HG03521 (cell line): ENCODE results near the gene PPP1R7.

Experiments
- ATAC-seq: cut with Tn5 transposase; IDR thresholded peaks from one replicate; pipeline ENCODE4 v1.9.1; 2021; ENCODE audit warnings: mild to moderate bottlenecking, moderate library complexity; ENCODE audit not compliant: unreplicated experiment

Gene PPP1R7

DNA sequence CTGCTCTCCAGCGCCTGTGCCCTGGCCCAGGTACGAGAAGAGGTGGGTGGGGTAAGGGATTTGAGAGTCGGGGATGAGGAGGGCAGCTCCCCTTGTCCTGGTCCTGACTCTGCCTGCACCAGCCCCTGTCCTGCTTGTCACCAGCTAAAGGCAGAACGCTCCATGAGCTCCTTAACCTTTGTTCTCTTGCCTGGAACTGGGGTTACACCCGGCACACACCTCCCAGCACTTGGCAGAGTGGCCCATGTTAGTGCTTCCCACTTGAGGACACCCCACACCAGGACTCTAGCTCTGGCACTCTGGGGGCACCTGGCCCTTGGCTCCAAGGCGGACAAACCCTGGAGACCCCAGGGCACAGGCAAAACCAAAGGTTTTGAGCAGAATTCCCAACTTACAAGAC is 57.4 kb downstream of the PPP1R7 start:
- no peak for ATAC-seq

DNA sequence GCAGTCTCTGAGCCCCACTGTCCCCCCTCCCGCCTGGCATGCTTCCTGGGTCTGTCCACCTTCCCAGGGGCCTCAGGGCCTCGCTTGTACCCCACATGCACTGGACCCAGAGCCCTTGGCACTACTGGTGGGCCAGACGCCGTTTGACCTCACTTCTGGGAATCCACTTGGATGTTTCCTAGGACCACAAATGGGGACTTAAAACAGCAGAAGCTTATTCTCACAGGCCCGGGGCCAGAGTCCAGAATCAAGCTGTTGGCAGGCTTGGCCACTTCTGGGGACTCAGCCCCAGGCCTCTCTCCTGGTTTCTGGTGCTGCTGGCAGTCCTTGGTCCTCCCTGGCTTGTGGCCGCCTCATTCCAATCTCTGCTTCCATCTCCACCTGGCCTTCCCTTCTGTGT is 57.8 kb downstream of the PPP1R7 start:
- ATAC-seq: no peak

DNA sequence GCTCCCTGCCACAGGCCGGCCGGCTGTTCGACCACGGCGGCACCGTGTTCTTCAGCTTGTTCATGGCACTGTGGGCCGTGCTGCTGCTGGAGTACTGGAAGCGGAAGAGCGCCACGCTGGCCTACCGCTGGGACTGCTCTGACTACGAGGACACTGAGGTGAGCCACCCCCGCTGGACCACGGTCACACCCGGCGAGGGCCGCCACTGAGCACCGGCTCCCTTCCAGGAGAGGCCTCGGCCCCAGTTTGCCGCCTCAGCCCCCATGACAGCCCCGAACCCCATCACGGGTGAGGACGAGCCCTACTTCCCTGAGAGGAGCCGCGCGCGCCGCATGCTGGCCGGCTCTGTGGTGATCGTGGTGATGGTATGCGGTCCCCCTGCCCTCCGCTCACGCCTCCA is 59.0 kb downstream of the PPP1R7 start:
- ATAC-seq: no peak

DNA sequence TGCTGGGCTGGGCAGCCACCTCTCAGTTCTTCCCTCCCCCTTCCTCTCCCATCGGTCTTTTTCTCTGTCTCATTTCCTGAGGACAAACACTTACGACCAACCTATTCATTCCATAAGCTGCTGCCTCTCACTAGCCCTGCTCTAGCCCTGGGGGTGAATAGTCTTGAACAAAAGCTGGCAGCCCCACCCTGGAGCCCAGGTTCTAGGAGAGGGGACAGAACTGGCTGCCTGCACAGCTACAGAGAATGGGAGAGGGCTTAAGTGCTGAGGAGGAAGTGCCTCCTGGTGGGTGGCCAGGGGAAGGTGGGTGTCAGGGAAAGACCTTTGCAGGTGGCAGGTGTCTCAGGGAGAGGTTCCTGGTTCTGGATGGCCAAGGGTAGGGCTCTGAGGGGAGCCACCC is 61.0 kb downstream of the PPP1R7 start:
- no peak for ATAC-seq

DNA sequence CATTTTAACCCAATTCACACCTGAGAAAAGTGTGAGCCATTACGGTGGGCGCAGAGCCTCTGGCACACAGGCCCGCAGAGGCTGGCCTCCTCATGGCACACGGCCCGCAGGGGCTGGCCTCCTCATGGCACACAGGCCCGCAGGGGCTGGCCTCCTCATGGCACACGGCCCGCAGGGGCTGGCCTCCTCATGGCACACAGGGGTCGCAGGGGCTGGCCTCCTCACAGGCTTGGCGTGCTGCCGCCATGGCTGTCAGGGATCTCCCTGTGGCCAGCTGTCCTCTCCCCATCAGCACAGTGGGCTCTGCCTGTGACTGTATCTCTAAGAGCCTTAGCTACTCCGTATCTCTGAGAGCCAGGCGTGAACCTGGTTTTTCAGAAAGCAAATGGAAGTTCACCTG is 62.8 kb downstream of the PPP1R7 start:
- ATAC-seq: no peak

DNA sequence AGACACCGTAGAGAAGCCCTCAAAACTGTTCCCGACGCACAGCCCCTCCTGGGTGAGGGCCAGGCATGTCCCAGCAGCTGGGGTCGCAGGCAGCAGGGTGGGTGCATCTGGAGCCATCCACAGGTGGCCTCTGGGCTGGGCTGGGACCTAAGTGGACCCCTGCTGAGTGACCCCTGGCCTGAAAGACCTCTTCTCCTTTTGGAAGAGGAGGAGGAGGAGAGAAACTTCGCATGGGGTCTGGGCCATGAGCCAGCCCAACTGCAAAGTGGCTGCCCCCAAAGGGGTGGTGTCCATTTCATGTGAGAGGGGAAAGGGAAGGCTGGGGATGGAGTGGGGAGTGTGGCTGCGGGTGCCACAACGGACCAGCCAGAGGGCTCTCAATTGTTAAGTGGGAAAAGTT is 63.3 kb downstream of the PPP1R7 start:
- no peak for ATAC-seq

DNA sequence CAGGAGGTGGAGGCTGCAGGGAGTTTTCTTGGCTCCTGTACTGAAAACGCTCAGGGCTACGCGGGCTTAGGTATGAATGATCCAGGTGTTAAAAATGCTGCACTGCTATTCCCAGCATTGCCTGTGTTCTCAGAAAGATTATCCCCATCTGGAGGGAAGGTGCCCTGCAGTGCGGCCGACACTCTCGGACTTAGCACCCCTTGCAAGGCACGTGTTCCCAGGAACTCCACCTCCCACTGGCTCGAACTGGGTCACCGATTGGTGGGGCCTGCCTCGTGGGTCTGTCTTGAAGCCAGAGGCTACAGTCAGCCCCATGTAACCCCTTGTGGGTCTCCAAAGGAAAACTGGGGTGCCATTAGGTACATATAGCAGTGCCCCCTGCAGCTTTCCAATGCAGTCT is 63.9 kb downstream of the PPP1R7 start:
- no peak for ATAC-seq

DNA sequence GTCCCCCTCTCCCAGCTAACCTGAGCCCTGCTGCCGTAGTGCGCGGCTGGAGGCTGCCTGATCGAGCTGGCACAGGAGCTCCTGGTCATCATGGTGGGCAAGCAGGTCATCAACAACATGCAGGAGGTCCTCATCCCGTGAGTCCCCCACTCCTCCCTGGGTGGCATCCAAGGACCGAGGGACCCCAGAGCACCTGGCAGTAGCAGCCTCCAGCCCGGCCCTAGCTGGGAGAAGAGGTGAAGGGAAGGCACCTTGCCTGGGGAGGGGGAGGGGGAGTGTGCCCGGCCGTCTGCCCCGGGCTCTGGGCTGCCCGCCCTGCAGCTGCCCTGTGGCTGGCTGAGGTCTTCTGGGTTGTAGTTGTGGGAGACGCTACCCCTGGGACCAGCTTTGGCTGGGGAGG is 64.5 kb downstream of the PPP1R7 start:
- no peak for ATAC-seq

DNA sequence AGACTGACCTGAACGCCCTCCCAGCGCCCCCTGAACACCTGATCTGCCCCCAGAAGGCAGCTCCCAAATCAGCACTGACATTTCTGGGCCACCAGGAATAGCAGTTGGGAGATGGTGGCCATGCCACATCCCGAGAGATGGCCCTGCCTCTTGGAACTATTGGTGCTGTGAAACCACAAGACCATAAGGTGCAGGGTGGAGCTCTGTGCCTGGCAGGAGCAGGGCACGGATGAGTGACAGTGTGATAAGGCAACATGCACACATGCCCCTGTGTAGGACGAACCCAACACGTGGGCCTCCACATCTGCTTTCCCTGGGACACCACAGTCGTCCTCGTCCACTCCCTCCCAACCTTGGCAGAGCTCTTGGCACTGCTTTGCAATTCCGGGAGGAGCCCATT is 65.2 kb downstream of the PPP1R7 start:
- no peak for ATAC-seq

DNA sequence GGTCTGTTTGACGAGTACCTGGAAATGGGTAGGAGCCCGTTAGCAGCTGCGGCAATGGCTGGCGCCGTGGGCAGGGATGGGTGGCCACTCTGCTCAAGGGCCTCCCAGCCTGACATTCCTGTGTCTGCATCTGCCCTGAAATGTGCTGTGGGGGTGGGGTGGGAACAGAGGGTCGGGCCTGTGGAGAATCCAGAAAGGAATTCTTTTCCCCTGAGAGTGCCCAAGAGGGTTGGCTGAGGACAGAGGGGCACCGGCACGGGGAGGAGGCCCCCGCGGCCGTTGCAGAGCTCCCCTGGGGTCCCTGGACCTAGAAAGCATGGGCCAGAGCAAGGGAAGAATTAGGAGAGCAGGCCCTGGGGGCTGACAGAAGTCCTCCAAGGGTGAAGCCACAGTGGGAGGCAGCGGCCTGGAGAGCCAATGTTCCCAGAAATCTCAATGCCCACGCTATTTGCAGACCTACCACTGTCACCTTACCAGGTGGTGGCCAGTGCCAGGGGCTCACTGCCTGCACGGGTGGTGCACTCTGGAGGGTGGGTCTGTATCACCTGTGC is 66.0 kb downstream of the PPP1R7 start:
- ATAC-seq: no peak

DNA sequence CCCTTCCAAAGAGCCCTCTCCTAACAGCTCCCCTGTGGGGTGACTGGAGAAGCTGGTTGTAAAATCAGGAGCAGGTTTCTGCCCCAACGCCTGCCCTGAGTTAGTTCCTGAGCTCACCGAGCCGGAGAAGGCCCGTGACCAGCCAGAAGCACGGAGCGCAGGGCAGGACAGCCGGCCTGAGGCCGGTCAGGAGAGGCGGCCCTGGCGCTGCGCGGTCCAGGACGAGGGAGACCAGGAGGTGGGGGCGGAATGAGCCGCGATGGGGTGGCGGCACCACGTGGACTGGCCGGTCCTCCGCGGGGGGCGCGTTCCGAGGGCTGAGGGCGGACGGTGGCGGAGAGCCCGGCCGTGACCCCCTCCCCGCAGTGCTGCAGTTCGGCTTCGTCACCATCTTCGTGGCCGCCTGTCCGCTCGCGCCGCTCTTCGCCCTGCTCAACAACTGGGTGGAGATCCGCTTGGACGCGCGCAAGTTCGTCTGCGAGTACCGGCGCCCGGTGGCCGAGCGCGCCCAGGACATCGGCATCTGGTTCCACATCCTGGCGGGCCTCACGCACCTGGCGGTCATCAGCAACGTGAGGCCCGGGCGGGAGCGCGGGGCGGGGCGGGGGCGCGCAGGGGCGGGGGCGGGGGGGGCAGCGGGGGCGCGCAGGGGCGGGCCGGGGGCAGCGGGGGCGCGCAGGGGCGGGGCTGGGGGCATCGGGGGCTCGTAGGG is 67.2 kb downstream of the PPP1R7 start:
- ATAC-seq: peak; percentile 53

DNA sequence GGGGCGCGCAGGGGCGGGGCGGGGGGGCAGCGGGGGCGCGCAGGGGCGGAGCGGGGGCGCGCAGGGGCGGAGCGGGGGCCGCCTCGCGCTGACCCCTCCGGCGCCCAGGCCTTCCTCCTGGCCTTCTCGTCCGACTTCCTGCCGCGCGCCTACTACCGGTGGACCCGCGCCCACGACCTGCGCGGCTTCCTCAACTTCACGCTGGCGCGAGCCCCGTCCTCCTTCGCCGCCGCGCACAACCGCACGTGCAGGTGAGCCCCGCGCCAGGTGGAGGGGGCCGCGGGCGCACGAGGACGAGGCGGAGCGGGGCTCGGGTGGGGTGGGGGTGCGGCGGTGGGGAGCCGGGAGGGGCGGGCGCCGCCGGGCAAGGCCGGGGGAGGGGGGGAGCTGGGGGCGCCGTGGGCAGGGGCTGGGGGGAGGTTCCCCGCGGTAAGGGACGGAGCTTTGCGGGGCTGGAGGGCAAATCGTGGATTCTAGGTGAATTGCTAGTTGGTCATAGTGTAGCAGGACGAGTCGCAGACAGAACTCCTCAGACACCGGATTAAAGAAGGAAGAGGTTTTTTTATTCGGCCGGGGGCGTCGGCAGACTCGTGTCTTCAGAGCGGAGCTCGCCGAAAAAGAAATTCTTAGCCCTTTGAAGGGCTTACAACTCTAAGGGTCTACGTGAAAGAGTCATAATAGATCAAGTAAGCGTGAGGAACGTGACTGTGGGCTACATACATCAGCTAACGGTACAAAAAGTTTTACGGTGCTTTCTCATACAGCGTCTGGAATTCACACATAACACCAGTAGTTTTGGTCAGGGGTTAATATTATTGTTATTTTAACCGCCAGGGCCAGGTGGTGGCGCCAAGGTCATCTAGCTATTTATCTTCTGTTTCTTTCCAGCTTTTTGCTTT is 68.1 kb downstream of the PPP1R7 start:
- ATAC-seq: no peak

DNA sequence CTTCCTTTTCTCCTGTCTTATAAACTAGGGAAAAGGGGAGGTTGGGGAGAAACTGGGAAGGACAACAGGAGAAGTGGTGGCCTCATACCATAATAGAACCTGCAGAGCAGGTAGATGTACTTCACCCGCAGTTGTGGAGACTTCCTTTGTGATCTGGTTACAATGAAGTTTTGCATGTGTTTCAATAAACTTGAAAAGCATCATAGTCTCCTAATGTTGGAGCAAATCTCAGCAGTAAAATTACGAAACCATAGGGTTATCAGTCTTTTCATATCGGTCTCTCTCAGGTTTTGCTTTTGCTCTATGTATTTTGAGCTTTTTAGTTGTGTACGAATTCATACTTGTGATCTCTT is 68.7 kb downstream of the PPP1R7 start:
- no peak for ATAC-seq

DNA sequence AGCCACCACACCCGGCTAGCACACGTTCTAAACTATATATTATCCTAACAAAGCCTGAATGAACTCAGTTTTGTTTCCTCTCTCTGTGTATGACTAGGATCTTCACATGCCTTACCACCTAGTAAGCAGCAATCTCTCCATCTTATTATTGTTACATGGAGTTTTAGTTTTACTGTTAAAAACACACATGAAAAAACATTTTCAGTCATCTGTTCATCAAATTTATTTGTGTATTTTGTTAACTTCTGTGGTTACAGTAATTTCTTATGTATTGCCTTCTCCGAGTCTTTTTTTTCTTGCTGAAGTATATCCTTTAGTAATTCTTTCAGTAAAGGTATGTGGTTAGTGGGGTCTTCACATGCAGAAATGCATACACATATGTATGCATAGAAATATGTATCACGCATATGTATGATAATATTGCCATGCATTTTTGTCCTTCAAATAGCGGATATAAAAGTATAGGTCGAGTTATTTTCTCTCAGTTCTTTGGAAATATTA is 69.6 kb downstream of the PPP1R7 start:
- no peak for ATAC-seq

DNA sequence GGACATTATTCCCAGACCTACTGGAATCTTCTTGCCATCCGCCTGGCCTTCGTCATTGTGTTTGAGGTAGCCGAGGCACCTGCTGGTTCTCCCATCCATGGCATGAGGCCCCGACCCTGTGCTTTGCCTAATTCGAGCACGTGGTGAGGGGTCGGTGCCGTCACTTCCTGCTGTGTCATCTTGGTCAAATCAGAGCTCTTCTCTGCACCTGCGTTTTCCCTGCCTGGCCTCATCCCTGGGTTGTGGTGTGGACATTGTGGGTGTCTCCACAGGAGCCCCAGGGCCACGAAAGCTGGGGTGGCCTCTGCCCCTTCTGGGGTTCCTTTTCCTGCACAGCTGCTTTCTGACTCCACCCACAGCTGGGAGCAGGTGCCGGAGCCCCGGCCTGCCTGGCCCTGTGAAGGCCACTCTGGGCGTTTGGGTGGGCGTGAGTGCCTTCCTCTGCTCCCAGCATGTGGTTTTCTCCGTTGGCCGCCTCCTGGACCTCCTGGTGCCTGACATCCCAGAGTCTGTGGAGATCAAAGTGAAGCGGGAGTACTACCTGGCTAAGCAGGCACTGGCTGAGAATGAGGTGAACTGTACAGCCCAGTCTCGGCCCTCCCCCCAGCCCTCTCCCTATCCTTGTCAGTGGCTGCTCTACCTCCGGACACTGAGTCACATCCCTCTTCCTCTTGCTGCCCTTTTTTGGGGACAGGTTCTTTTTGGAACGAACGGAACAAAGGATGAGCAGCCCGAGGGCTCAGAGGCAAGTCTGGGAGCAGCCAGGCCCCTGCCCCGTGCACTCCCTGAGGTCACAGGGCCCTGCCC is 73.1 kb downstream of the PPP1R7 start:
- ATAC-seq: no peak

DNA sequence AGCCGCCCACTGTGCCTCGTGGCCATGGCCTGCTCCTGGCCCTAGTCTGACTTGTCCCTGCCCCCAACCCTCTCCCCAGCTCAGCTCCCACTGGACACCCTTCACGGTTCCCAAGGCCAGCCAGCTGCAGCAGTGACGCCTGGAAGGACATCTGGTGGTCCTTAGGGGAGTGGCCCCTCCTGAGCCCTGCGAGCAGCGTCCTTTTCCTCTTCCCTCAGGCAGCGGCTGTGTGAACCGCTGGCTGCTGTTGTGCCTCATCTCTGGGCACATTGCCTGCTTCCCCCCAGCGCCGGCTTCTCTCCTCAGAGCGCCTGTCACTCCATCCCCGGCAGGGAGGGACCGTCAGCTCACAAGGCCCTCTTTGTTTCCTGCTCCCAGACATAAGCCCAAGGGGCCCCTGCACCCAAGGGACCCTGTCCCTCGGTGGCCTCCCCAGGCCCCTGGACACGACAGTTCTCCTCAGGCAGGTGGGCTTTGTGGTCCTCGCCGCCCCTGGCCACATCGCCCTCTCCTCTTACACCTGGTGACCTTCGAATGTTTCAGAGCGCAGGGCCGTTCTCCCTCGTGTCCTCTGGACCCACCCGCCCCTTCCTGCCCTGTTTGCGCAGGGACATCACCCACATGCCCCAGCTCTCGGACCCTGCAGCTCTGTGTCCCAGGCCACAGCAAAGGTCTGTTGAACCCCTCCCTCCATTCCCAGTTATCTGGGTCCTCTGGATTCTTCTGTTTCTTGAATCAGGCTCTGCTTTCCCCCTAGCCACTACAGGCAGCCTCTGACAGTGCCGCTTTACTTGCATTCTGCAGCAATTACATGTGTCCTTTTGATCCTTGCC is 74.0 kb downstream of the PPP1R7 start:
- no peak for ATAC-seq

DNA sequence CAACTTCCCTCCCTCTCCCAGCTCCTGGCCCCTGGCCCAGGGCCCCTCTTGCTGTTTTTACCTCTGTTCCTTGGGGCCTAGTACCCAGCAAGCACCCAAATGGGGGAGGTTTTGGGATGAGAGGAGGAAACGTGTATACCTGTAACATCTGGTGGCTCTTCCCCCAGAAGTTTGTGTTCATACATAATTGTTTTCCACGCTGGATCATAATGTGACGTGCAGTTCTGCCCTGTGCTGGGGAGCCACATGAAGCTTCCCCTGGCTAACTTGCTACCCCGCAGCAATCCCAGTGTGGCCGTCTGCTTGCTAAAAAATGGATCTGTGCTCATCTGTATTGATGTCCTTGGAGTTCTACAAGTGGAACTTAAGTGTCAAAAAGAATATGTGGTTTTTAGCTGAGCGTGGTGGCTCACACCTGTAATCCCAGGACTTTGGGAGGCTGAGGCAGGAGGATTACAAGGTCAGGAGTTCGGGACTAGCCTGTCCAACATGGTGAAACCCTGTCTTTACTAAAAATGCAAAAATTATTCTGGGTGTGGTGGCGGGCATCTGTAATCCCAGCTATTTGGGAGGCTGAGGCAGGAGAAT is 74.7 kb downstream of the PPP1R7 start:
- ATAC-seq: no peak

DNA sequence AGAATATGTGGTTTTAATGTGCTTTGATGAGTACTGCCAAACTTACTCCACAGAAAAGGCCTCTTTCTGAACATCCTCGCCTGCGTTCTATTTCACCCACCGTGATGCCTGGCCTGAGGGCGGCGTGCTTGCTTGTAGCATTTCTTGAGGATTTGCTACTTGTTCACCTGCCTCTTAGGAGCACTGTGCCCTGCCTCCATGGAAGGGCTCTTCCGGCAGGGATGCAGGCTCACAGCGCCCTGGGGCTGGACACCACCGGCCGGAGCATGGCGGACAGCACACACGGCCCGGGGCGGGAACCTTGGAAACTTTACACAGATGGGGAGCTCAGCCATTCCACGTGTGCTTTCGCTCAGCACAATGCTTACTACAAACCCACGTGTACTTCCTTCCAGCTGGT is 75.3 kb downstream of the PPP1R7 start:
- ATAC-seq: no peak

DNA sequence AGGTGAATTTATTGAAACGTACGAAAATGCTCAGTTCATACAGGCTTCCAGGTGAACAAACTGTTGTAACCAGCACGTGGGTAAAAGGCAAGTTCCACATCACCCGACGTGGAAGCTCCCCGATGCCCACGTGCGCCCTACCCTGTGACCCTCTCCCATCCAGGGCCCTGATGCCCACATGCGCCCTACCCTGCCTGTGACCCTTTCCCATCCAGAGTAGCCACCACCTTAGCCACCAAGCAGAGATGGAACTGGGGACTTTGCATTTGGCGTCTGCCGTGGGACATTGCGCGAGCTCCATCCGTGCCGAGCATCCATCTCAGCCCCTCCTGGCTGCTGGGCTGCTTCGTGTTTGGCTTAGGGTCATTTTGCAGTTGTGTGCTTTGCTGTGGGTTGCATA is 75.7 kb downstream of the PPP1R7 start:
- ATAC-seq: no peak
